HG03039 (cell line): Measurements from ENCODE around the gene SRSF7.
A peak's percentile ranks its signal among the peaks of the same experiment; 100 is the strongest.
"Not testable (repeated sequence)": the region's sequence is repeated elsewhere in the genome, so short reads cannot be mapped to it uniquely, and the experiment has no call there.

Experiments used
- ATAC-seq: cut with Tn5 transposase; IDR thresholded peaks from one replicate; pipeline ENCODE4 v1.9.1; 2021; ENCODE audit warnings: mild to moderate bottlenecking, moderate library complexity; ENCODE audit not compliant: unreplicated experiment

SRSF7 gene

DNA sequence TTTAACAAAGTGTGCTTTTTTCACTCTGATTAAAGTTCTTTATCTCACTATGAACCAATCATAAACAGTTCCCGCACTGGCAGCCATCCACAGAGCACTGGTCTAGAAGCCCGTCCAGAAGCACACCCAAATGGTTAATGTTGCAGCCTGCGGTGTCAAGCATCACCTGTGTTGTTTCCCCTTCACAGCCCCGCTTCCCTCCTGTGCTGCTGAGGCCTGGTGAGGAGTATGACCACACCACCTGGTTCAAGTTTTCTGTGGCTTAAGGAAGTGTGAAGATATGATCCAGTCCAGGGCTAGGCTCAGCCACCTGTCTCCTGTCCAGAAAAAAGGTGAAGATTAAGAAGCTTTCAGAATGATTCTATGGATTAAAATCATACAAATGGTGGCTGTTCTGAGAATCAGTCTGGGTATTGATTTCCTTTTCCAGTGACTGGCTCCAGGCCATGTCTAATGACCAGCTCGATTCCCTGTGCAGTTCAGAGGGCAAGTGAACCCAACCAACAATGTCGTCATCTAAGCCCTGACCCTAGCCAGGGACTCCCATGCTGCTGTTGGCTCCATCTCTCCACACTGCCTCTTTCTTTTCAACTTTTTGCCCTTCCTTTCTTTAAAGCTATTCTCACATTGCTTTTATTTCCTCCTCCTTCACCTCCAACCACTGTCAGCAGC is 17.7 kb downstream of the SRSF7 start:
- no peak for ATAC-seq

DNA sequence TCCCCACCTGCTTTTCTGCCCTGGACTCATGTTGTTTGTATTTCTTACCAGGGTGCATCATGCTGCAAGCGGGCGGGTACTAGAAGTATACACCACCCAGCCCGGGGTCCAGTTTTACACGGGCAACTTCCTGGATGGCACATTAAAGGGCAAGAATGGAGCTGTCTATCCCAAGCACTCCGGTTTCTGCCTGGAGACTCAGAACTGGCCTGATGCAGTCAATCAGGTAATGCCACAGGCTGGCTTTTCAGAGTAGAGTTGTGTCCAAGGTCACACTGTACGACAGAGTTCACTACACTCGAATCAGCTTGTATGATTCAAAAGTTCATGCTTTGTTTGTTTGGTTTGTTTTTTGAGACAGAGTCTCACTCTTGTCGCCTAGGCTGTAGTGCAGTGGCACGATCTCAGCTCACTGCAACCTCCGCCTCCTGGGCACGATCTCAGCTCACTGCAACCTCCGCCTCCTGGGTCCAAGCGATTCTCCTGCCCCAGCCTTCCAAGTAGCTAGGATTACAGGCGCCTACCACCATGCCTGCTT is 19.4 kb downstream of the SRSF7 start:
- ATAC-seq, result no peak

GRCh38 chr2:38731090-38731489 is 20.1 kb downstream of the SRSF7 start:
- ATAC-seq, result no peak

DNA sequence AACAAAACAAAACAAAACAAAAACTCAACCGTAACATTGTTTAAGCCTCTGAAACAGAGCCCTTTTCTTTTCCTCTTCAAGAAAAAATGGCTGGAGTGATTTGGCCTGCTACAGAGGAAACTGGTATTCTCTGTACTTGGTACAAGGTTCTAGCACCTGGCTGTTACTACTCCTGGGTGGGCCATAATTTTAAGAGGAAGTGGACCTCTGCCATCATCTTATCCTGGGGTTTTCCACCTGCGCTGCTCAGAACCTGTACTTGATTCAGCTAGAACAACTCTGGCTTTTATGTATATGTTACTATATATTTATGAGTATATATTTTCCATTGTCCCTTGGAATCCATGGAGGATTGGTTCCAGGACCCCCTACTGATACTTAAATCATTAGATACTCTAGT is 22.5 kb downstream of the SRSF7 start:
- no peak for ATAC-seq

DNA sequence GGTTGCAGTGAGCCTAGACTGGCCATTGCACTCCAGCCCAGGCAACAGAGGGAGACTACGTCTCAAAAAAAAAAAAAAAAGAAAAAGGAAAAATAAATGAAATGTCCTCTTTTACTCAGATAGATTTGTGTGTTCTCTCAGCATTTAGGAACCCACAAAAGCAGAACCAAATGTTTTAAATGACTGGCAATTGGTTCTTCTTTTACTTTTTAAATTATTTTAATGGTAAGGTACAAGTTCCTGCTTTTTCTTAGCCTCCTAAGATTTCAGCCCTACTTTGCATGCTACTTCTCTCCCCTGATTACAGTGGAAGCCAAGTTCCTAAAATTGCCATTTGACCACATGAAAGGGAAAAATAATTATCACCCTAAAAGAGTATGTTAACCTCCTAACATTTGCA is 23.5 kb downstream of the SRSF7 start:
- ATAC-seq, result no peak

DNA sequence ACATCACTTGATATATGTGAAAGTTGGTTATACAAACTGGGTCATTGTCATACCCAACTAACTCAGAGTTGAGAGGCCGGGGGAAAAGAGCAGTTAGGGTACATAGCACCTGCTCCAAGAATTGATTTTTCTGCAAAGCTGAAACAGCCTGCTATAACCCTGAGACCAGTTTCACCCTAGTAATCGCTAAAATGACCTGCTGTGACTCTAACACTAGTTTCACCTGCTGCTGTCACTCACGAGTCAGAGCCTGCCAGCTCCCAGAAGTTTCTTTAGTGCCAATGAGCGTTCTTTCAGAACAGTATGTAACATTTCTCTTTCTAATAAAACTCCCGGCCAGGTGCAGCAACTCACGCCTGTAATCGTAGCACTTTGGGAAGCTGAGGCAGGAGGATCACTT is 28.0 kb downstream of the SRSF7 start:
- ATAC-seq, result peak; percentile 40

DNA sequence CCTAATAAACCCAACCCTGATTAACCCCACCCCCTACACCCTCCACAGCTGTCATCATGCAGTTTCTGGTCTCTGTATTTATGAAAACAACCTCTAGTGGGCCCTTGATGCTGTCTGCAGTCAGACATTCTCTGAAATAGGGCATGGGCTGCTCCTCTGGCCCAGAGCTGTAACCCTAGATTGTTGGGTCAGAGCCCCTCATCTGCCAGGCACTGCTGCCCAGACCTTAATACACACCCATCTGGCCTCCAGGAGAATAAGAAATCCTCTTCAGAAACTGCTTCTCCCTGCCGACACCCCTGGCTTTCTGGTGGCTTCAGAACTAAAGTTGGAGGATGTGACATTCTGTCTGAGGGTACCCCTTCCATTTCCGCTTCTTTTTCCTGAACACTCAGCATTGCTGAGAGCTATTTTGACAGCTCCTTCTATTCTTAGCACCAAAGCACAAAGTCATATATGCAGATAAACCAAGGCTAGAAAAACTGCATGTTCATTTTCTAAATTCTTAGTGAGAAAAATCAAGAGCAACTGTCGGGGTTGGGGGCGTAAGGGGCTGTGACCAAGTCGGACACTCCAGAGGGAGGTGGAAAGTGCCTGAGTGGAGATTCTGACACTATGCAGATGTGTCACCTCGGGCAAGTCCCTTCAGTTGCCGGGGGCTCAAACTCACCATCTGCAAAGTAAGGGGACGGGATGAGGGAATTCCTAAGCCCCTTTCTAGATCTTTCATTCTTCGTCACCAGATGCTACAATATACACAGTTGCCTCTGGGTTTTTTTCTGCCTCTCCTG is 28.7 kb downstream of the SRSF7 start:
- peak; percentile 45 for ATAC-seq

- no peak for ATAC-seq
Observed at GRCh38 chr2:38720613-38721241, 30.4 kb downstream of the SRSF7 start.

DNA sequence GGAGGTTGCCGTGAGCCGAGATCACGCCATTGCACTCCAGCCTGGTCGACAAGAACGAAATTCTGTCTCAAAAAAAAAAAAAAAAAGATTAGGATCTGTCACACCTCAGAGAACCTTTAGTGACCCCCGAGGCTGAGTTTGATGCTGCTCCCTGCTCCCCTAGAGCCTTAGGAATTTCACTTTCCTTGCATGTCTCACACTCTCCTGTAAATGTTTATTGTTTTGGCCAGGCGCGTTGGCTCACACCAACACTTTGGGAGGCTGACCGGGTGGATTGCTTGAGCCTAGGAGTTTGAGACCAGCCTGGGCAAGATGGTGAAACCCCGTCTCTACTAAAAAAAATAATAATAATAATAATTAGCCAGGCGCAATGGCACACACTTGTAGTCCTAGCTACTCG is 31.5 kb downstream of the SRSF7 start:
- no peak for ATAC-seq

- no peak for ATAC-seq
Observed at GRCh38 chr2:38718601-38719000, 32.6 kb downstream of the SRSF7 start.

DNA sequence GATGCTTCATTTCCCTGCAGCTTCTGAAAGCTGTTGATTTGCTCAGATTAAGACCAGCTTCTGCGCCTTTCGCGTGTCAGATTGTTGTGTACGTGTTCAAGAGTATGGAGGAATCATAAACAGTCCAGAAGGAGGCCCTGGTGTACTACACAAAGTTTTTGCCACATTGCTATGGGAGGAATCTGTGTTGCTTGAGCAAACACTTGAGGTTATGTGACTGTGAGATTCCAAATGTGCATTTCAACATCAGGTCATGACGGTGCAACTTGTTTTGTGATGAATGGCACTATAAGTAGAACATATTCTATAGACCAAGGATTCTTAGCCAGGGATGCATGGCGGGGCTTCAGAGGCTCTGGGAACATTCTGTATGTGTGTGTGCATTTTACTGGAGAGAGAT is 35.0 kb downstream of the SRSF7 start:
- no peak for ATAC-seq

GRCh38 chr2:38714941-38715340 is 36.2 kb downstream of the SRSF7 start:
- ATAC-seq, result not testable (repeated sequence)

DNA sequence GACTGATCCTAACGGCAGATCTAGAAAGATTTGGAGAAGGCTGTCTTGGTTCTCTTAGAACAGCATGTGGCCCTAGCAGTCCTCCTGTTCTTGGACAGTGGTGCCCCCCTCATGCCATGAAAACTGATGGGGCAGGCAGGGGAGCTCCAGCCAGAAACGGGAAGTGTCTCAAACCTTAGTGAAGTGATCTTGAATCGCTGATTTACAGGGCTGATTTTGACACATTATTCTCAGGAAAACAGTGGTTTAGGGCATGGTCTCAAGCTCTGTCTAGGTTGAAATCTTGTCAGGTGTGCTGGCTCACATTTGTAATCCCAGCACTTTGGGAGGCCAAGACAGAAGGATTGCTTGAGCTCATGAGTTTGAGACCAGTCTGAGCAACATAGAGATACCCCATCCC is 37.8 kb downstream of the SRSF7 start:
- no peak for ATAC-seq

- no peak for ATAC-seq
Observed at GRCh38 chr2:38712871-38713270, 38.3 kb downstream of the SRSF7 start.

DNA sequence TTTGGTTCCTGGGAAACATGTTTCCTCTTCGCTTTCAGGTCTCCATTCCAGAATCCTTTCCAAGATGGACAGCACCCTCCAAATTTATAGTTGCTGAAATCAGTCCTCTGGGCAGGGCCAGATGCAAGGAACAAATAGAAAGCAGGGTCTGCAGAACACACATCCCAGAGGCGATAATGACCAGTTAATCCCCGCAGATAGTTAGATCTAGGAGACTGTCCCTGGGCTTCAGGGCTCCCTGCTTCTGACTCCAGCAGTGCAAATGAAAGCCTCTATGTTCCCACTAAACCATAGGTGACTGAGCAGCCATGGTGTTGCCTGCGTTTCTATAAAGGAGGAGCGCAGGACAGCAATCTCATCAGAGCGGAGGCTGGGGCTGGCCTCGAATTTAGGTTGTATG is 38.7 kb downstream of the SRSF7 start:
- no peak for ATAC-seq

- no peak for ATAC-seq
Observed at GRCh38 chr2:38711558-38711957, 39.6 kb downstream of the SRSF7 start.

- ATAC-seq, result no peak
Observed at GRCh38 chr2:38709567-38710194, 41.5 kb downstream of the SRSF7 start.

- ATAC-seq, result no peak
Observed at GRCh38 chr2:38708900-38709566, 42.1 kb downstream of the SRSF7 start.

GRCh38 chr2:38708491-38708890 is 42.7 kb downstream of the SRSF7 start:
- ATAC-seq, result not testable (repeated sequence)

GRCh38 chr2:38706846-38707345 is 44.3 kb downstream of the SRSF7 start:
- no peak for ATAC-seq

GRCh38 chr2:38704664-38705063 is 46.5 kb downstream of the SRSF7 start:
- ATAC-seq, result no peak
